Stimulated activated CD4-positive, alpha-beta T cell treated with anti-CD3 and anti-CD28 coated beads, Interleukin-15, amount 100 ng/mL, for 48 hours (primary cell): ENCODE data around the gene CLCA4.
"Not testable (repeated sequence)": the region's sequence is repeated elsewhere in the genome, so short reads cannot be mapped to it uniquely, and the experiment has no call there.

Experiments
- DNase-seq, 2 donors: peaks; one replicate each; pipeline ENCODE4 v3.0.0-alpha.2; 2020; ENCODE audit warnings: low read depth in 2 of 2

The CLCA4 gene, protein sequence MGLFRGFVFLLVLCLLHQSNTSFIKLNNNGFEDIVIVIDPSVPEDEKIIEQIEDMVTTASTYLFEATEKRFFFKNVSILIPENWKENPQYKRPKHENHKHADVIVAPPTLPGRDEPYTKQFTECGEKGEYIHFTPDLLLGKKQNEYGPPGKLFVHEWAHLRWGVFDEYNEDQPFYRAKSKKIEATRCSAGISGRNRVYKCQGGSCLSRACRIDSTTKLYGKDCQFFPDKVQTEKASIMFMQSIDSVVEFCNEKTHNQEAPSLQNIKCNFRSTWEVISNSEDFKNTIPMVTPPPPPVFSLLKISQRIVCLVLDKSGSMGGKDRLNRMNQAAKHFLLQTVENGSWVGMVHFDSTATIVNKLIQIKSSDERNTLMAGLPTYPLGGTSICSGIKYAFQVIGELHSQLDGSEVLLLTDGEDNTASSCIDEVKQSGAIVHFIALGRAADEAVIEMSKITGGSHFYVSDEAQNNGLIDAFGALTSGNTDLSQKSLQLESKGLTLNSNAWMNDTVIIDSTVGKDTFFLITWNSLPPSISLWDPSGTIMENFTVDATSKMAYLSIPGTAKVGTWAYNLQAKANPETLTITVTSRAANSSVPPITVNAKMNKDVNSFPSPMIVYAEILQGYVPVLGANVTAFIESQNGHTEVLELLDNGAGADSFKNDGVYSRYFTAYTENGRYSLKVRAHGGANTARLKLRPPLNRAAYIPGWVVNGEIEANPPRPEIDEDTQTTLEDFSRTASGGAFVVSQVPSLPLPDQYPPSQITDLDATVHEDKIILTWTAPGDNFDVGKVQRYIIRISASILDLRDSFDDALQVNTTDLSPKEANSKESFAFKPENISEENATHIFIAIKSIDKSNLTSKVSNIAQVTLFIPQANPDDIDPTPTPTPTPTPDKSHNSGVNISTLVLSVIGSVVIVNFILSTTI

DNA sequence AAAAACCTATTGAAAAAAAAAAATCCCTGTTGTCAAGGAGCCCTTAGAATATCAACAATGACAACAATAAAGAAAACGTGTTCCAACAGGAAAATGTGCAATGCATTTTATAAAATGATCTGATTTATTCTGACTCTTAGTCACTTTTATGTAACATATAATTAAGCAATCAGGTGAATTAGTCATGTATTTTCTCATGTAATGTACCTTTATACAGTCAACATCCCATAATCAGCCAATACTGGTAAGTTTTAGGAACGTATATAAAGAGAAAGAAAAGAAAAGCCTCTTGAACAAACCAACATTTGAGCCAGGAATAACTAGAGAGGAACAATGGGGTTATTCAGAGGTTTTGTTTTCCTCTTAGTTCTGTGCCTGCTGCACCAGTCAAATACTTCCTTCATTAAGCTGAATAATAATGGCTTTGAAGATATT lies at the start of gene CLCA4:
Gene CLCA4, plus strand, starts transcription at position 292 of the 435 bp plus-strand sequence. Its CDS starts 42 bp downstream, at position 334.
- no peak for DNase-seq

DNA sequence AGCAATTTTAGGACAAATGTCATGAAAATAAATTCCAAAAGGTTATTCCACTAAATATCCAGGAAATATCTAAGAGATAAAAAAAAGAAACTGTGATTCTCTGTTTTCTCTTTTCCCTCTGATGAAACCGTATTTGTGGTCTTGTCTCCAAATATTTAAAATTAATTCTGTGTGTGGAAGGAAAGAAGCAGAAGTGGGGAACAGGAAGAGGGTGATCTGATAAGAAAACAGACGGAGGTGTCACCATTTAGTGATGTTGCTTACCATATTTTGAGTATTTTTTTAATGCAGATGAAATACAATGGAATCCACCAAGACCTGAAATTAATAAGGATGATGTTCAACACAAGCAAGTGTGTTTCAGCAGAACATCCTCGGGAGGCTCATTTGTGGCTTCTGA lies 48.6 kb upstream of the CLCA4 start:
- DNase-seq = no peak

DNA sequence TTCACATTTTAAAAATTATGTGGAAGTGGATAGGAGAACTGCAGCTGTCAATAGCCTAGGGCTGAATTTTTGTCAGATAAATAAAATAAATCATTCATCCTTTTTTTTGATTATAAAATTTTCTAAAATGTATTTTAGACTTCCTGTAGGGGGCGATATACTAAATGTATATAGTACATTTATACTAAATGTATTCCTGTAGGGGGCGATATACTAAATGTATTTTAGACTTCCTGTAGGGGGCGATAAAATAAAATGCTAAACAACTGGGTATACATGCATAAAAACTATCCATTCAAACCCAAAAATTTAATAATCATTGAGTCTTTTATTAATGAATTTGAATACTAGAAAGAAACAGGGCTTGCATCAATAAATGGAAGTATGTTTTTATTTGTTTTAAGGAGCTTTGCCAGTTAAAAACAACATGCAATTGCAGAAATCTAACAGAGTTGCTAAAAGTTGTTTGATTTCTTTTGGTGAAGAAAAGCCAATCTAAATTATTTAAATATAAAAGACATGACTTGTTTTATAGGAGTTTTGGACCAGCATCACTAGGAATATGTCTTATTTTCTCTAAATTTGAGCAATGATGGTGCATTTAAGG lies 46.8 kb upstream of the CLCA4 start:
- no peak for DNase-seq

DNA sequence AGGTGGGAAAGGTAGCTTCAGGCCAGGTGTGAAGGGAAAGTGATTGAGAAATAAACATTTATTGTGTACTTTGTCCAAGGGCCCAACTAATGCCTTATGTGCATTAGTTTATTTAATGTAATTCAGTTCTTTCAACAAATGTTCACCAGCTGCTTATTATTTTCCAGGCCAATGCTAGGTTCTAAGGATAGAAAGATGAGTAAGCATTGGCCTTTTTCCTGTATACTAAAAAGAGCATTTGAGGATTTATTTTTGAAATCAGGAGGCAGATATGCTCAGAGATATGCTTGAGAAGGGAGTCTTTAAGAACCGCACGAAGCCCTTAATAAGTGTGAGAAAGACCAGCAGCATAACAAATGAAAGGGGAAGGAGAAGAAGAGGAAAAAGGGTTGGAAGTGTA lies 46.2 kb upstream of the CLCA4 start:
- no peak for DNase-seq

DNA sequence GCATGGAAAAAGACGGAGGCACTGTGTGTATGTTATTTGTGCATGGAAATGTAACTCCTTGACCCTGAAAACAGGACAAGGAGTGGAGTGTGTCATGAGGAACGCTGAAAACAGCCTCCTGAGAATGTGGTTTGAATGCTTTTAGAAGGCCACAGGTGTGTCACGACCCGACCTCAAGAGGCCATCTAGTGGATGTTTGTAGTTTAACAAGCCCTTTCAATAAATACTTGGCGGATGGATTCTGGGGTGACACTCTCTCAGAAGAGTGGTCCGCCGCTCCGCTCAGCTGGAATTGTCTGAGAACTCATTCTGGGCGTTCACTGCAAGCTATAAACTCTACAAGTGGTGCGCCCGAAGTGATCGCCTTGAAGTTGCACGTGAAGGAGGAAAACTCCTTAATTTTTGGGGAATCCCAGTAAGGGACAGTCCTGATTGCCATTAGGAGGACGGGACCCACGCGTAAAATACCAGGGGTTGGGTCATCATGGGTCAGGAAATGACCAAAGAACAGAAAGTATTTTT lies 44.7 kb upstream of the CLCA4 start:
- not testable (repeated sequence) for DNase-seq

DNA sequence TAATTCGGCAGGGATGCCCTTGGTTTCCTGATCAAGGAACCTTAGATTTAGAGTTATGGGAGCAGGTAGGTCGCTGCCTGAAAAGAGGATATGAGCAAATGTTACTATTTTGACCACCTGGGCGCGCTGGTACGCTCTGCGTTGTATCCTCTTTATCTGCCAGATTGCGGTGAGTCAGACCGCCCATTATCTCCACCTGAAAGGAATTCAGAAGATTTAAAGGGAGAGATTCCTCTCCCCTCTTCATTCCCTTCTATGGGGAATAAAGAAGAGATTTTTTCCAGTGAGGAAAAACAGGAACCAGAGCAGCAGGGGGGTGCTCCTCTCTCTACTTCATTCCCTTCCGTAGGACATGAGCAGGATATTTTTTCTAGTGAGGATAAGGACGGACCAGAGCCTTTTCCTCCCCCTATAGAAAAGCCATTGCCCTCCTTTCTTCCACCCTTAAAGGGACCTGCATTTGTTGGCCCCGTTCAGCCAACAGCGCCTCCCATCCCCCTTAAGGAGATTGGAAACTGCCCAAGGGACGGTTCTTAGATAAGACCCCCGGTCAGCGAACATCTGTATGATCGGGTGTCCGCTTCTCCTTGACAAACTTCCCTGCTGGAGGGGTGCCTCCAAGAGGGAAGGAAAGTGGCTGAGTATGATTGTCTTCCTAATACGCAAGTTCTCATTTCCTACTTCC lies 44.0 kb upstream of the CLCA4 start:
- no peak for DNase-seq

DNA sequence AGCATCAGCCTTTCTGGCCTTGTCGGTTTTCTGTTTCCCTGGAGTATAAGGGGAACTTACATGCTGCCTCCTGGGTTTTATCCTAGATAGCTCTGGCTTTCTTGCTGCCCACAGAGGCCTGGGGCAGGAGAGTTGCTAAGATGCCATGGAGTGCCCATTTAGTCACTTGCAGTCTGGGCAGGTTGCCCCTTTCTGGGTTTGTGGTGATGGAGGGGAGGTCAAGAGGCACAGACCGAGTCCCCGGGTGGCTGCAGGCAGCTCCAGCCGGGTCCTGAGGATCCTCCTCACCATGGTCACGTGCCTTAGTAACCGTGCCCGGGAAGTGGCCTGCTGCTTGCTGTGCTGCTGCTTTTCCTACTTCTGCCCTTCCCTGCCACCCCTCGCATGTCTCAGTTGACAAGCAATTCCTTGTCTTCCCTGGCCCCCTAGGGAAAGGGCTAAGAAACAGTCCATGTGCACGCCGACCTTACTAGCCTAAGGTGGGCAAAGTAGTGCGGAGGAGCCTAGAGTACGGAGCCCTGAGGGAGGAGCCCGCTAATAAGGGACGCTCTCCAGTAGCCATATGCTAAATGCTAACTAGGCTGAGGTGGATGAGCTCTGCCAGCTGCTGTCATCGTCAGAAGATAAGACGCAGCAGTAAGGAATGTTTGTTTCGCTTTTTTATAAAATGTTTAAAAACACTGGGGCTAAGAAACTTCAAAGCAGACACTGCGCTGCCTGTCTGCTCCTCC lies 43.3 kb upstream of the CLCA4 start:
- DNase-seq = no peak

DNA sequence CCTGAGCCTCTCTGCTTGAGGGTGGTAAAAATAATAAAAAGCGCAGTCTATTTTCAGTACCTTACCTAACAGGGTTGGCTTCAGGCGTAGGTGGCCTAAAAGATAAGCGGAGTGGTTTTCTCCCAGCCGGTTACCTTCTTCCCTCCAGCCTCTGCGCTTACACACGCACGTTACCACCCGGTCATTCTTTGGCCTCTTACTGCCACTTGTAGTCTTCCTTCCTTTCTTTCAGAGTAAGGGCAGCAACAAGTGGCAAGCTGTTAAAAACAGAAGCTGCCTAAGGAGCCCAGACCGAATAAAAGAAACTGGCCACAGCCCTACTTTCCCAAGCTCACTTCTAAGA lies 42.8 kb upstream of the CLCA4 start:
- DNase-seq = no peak

DNA sequence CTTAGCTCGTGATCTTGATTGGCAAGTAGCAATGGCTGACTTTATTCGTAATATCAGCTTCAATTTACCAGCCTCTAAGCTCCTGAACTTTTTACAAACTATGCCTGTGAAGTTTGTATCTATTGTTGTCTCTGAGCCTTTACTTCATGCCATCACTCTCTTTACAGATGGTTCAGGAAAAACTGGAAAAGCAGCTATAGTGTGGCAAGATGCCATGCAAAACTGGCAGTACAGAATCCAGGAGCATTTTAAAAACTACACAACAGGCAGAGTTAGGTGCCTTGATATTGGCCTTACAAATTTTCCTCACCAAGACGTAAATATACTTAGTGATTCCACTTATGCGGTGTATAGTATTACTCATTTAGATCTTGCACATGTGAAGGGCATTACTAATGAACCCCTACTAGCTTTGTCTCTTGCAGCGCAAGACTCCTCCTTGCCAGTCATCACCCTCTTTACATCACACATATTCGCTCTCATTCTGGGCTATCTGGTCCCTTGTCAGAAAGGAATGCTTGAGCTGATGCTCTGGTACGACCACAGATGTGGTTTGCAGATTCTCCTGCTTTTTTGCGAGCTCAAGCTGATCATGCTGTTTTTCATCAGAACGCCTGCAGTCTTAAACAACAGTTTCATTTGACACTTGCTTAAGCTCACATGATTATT lies 41.8 kb upstream of the CLCA4 start:
- no peak for DNase-seq

DNA sequence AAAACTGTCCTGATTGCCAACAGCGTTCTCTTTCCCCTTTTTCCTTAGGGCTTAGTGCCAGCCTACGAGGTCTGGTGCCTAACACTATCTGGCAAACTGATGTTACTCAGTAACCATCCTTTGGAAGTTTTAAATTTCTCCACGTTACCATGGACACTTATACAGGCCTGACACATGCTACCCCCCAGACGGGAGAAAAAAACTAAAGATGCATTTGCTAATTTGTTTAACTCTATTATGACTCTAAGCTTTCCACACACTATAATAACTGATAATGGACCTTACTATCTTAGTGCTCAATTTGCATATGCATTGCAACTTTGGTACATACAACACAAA lies 41.3 kb upstream of the CLCA4 start:
- no peak for DNase-seq

DNA sequence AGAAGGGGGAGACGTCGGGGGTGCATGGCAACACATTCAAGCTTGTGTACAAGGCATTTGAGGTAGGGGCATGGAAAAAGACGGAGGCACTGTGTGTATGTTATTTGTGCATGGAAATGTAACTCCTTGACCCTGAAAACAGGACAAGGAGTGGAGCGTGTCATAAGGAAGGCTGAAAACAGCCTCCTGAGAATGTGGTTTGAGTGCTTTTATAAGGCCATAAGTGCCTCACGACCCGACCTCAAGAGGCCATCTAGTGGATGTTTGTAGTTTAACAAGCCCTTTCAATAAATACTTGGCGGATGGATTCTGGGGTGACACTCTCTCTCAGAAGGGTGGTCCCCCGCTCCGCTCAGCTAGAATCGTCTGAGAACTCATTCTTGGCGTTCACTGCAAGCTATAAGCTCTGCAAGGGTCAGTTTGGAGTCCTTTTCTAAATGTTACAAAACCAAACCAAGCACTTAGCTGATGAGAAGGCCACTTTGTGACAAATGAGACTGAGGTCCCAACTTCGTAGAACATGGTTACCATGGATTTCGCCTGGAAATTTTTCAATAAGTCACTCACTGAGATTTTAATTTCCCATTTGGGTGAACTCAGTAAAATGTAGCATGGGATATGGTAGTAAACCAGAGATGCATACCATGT lies 38.8 kb upstream of the CLCA4 start:
- DNase-seq = no peak

DNA sequence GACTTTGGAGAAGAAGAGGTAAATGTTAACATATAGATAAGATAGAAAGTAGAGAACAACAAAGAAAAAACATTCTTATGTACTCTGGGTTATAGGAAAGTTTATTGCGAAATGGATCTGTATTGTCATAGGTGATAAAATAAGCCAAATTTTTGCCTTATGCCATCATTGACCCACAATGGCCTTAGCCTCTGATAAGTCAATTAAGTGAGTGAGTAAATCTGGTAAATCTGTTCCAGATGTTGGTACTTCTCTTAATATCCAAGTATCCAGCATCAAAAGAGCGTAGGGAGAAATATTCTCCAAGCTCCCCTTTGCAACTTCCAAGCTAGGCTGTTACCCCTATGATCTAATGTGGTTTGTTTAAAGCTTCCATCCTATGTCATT lies 38.3 kb upstream of the CLCA4 start:
- no peak for DNase-seq

DNA sequence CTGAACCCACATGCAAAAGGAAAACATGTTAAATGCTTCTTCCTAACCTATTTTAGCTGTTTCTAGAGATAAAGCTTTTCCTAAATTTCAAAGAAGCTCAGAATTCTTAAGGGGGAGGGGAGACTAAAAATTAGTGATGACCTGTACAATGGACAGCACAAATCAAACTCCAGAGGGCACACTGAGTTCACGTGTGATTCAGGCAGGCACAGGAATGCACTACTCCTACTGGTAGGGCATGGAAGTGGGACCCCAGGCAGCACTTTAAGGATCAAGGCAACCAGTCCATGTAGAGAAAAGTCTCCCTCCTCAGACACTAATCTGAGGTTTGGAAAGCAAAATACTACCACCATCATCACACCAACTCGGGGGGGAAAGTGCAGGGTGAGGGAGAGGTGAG lies 31.3 kb upstream of the CLCA4 start:
- no peak for DNase-seq

DNA sequence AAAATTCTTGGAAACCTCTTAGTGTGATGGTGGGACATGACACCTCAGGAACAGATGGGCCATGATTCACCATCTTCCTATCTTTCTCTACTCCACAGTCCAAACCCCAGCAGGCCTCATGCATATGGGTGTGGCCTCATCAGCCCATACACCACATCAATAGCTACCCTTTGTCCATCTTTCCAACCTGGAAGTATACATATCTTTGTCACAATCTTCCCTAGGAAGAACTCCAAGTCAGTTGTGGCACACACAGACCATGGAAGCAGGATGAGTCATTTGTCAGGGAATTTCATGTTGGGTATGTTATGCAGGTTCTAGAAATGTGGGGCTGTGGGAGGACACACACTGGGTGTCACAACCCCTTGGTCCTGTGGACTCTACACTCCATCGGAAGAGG lies 30.5 kb upstream of the CLCA4 start:
- no peak for DNase-seq

DNA sequence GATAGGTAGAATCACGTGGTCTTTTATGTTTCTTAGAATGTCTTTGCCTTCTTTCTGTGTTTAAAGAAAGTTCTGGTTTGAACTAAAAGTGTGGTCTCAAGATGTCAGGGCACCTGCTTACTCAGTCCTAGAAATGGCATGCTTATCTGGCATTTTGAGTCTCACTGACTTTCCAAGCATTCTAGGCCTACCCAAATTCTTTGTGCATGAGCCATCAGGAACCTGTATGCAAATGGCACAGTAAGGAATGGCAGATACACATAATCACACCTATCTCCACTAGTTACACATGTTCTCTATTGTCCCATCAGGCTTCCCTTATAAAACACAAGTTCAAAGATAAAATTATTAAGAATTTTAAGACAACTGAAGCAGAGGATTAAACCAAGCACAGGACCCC lies 29.5 kb upstream of the CLCA4 start:
- DNase-seq = no peak

DNA sequence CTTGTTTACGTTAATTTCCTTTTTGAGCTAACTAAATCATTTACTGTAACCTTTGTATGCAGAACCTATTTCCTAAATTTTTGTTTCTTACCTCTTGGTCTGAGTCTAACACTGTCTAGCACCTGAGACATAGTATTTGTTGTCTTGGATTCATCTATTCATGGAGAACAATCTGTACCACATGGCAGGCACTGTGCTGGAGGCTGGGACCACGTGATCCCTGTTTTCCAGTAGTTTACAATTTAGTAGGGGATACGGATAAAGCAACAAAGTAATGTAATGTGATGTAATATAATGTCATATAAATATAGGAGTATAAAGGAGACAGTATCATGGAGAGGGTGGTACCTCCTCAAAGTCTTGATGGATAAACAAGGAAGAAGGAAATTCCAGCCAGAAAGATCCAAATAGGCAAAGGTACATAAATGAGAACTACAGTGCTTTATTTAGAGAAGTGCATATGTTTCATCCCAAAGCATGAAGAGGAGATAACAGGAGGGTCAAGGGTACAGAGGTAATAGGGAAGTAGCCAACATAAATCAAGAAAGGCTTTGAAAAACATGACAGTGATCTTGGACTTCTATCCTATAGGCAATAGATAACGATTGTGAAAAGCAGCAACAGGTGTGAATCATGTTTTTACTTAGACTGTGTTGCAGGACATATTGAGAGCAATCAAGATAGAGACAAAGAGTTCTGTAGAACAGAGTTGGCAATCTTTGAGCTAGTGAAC lies 25.9 kb upstream of the CLCA4 start:
- DNase-seq = no peak

DNA sequence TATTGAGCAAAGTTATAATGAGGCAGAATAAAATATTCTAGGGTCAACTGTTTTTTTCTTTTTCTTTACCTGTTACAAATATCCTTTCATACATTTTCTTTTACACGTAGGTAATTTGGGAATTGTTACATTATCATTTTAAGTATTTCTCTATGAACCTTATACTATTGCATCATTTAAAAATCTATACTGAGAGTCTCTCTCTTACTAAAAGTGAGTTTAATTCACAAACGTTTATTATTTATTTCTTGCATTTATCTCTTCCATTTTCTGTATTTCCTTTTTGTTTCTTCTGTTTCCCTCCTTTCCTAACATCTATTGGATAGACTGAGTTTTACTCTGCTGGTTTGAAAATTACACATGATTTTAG lies 25.4 kb upstream of the CLCA4 start:
- no peak for DNase-seq

DNA sequence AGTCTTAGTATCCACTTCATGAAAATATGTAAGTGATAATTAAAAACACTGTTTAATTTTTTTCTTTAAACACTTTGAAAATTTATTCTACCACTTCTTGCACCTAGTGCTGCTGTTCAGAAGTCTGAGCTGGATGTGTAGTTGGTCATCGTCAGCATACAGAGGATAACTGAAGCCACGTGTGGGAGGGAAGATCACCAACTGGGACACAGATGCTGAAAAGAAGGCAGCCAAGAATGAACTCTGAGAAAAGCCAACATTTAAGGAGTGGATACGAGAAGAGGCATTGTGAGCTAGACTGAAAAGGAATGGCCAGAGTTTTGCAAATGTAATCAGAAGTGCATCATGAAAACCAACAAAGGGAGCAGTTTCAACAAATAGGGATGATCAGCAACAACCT lies 24.6 kb upstream of the CLCA4 start:
- no peak for DNase-seq

DNA sequence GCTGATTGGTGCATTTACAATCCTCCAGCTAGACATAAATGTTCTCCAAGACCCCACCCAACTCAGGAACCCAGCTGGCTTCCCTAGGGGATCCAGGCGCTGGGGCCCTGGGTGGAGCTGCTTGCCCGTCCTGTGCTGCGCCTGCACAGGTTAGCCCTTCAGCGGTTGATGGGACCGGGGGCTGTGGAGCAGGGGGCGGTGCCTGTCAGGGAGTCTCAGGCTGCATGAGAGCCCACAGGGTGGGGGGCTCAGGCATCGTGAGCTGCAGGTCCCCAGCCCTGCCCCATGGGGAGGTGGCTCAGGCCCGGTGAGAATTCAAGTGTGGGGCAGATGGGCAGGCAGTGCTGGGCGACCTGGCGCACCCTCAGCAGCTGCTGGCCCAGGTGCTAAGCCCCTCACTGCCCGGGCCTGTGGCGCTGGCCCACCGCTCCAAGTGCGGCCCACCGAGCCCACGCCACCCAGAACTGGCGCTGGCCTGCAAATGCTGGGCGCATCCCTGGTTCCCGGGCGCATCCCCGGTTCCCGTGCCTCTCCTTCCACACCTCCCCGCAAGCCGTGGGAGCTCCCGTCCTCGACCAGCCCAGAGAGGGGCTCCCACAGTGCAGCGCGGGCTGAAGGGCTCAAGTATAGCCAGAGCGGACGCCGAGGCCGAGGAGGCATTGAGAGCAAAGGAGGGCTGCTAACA lies 23.1 kb upstream of the CLCA4 start:
- DNase-seq = no peak
